ENCODE results near the gene NAALADL2.

DNA sequence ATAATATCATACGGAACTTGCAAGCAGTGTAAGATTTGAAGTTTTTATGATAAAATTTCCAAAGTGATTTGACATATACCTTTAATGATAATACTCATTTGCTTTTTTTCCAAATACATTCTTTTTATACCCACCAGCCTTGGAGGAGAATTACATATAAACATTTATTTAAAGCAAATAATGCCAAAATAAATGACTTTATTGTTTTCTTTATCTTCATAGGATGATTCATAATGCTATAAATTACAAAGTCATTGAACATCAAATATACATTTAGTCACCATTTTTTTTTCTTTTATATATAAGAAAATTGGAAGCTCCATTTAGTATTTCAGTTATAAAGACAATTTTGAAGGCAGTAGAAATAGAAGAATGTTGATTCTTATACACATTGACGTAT lies 450.9 kb downstream of the NAALADL2 start:
- no peak for TF ChIP-seq MCM3 (IDR thresholded peaks at IDR 0.05)
- TF ChIP-seq, protein P1, sequence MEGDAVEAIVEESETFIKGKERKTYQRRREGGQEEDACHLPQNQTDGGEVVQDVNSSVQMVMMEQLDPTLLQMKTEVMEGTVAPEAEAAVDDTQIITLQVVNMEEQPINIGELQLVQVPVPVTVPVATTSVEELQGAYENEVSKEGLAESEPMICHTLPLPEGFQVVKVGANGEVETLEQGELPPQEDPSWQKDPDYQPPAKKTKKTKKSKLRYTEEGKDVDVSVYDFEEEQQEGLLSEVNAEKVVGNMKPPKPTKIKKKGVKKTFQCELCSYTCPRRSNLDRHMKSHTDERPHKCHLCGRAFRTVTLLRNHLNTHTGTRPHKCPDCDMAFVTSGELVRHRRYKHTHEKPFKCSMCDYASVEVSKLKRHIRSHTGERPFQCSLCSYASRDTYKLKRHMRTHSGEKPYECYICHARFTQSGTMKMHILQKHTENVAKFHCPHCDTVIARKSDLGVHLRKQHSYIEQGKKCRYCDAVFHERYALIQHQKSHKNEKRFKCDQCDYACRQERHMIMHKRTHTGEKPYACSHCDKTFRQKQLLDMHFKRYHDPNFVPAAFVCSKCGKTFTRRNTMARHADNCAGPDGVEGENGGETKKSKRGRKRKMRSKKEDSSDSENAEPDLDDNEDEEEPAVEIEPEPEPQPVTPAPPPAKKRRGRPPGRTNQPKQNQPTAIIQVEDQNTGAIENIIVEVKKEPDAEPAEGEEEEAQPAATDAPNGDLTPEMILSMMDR (IDR thresholded peaks at IDR 0.05 in 2 of 3, conservative IDR thresholded peaks at IDR 0.05 in 1 of 3; ENCODE audit: insufficient read depth in 2 of 3, low read depth in 1 of 3, low read length in 3 of 3) = no peak
- TF ChIP-seq, protein P2, sequence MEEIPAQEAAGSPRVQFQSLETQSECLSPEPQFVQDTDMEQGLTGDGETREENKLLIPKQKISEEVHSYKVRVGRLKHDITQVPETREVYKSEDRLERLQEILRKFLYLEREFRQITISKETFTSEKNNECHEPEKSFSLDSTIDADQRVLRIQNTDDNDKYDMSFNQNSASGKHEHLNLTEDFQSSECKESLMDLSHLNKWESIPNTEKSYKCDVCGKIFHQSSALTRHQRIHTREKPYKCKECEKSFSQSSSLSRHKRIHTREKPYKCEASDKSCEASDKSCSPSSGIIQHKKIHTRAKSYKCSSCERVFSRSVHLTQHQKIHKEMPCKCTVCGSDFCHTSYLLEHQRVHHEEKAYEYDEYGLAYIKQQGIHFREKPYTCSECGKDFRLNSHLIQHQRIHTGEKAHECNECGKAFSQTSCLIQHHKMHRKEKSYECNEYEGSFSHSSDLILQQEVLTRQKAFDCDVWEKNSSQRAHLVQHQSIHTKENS (CRISPR knock-in tag; IDR thresholded peaks at IDR 0.05) = no peak
- TF ChIP-seq ZNF184 (CRISPR knock-in tag; IDR thresholded peaks at IDR 0.05) = no peak
- no peak for TF ChIP-seq EZH2 (IDR thresholded peaks at IDR 0.05; ENCODE audit: borderline replicate concordance, low read depth, low read length)
- no peak for TF ChIP-seq BACH1 (tag; IDR thresholded peaks at IDR 0.05)
- TF ChIP-seq, protein P3, sequence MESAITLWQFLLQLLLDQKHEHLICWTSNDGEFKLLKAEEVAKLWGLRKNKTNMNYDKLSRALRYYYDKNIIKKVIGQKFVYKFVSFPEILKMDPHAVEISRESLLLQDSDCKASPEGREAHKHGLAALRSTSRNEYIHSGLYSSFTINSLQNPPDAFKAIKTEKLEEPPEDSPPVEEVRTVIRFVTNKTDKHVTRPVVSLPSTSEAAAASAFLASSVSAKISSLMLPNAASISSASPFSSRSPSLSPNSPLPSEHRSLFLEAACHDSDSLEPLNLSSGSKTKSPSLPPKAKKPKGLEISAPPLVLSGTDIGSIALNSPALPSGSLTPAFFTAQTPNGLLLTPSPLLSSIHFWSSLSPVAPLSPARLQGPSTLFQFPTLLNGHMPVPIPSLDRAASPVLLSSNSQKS (CRISPR knock-in tag; IDR thresholded peaks at IDR 0.05) = no peak
- TF ChIP-seq GATA2 (CRISPR knock-in tag; IDR thresholded peaks at IDR 0.05) = no peak
- no peak for TF ChIP-seq GTF2F1 (IDR thresholded peaks at IDR 0.05; ENCODE audit: low read depth, low read length)
- TF ChIP-seq, protein P4, sequence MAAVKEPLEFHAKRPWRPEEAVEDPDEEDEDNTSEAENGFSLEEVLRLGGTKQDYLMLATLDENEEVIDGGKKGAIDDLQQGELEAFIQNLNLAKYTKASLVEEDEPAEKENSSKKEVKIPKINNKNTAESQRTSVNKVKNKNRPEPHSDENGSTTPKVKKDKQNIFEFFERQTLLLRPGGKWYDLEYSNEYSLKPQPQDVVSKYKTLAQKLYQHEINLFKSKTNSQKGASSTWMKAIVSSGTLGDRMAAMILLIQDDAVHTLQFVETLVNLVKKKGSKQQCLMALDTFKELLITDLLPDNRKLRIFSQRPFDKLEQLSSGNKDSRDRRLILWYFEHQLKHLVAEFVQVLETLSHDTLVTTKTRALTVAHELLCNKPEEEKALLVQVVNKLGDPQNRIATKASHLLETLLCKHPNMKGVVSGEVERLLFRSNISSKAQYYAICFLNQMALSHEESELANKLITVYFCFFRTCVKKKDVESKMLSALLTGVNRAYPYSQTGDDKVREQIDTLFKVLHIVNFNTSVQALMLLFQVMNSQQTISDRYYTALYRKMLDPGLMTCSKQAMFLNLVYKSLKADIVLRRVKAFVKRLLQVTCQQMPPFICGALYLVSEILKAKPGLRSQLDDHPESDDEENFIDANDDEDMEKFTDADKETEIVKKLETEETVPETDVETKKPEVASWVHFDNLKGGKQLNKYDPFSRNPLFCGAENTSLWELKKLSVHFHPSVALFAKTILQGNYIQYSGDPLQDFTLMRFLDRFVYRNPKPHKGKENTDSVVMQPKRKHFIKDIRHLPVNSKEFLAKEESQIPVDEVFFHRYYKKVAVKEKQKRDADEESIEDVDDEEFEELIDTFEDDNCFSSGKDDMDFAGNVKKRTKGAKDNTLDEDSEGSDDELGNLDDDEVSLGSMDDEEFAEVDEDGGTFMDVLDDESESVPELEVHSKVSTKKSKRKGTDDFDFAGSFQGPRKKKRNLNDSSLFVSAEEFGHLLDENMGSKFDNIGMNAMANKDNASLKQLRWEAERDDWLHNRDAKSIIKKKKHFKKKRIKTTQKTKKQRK (IDR thresholded peaks at IDR 0.05; ENCODE audit: borderline replicate concordance, low read depth, low read length) = no peak
- no peak for TF ChIP-seq HDGF (IDR thresholded peaks at IDR 0.05)
- no peak for TF ChIP-seq ILK (tag; IDR thresholded peaks at IDR 0.05; ENCODE audit: borderline replicate concordance, low read depth)
